Measurements from ENCODE around the gene MARVELD2.

The MARVELD2 gene

GRCh38 chr5:69493396-69494133, 78.6 kb downstream of the MARVELD2 start:
- DNase-seq (ENCODE audit: low read depth): no peak

Measured in T follicular helper cell (primary cell).